GM21786 (cell line): Measurements from ENCODE around the gene SIRPA.

Experiments
- ATAC-seq: cut with Tn5 transposase; IDR thresholded peaks from one replicate; pipeline ENCODE4 v1.9.1; 2021; ENCODE audit not compliant: unreplicated experiment

Gene SIRPA

DNA sequence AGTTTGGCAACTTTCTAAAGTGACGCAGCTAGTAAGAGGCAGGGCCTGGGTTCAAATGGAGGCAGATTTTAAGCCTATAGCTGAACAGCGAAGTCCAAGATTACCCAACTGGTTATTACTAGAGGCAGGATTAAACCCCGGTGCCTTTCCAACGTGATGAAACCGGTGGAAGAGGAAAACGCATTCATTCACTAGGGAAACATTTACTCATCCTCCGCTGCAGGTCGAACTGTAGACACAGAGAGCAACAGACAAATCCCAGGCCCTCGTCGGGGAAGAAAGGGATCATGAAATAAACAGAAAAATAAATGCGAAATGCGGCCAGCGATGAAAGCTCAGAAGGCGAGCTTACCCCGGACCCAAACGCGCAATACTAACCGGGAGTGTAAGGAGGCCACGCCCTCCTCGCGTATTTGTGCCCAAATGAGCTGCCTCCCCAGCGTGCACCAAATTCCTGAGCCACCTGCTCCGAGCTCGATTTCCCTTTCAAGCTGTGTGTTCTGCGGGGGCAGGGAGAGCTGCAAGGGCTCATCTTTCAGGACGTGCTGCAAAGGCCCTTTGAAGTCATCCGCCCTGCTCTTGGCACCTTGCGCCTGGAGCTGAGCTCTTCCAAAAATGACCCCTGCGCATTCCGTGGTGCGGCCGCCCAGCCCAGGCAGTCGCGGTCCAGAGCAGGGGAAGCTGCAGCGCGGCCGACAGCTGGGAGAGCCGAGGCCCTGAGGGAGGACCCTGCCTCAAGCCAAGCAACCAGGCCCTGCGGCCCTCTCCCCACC, 51.7 kb downstream of the SIRPA start:
- ATAC-seq: no peak

DNA sequence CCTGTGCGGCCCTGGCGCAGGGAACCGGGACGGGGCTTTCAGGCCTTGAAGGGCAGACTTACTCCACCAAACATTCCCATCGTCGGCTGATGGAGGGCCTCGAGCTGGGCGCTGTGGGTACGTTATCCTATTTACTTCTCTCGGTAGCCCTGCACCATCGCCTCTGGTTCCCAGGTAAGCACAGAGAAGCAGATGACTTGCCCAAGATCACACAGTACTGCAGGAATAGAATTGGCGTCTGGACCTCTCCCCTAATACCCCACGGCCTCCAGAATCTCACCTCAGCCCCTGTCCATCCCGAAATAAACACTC, 52.3 kb downstream of the SIRPA start:
- no peak for ATAC-seq

DNA sequence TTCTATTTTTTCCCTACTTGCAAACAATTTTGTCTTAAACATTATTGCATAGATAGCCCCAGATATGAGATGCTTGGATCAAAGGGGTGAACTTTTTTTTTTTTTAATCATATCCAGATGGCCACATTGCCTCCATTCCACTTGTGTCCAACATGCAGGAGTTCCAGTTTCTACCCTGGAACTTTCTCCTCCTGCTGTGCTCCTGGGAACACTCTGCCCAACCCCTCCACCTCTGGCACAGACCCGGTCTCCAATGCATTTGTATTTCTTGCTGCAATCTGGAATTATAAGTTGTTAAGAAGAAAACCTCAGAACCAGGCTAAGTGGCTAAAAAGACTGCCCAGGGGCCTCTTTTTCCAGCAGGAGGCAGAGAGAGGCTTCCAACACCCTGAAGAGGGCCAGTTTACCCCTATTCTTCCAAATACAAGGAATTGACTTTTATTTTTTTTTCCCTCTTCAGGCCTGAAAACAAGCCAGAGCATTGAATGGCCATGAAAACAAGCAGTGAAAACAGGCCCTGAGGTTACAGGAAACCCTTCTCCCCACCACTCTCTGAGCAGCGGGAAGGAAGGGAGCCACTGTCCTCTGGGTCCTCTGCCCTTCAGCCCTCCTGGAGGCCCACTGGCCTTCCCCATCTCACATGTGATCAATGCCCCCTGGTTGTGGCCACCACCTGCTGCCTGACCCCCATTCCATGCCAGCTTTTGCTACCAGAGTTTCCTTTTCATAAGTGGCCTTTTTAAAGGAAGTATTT, 54.3 kb downstream of the SIRPA start:
- no peak for ATAC-seq

DNA sequence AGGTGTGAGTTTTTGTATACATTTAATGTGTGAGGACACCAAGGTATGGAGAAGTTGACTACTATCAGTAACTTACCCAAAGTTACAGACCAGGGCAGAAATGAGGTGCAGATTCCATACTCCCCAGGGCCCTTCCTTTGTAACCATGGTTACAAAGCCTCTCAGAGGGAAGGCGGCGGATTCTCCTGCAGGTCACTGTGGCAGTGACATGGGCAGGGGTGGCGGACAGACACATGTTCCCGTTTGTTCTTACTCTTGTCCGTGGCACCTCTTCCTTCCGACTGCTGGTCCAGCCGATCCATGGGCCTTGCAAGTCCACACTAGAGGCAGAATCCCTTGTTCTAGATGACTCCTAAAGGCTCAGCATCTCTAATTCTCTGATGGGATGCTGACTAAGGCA, 55.6 kb downstream of the SIRPA start:
- no peak for ATAC-seq

DNA sequence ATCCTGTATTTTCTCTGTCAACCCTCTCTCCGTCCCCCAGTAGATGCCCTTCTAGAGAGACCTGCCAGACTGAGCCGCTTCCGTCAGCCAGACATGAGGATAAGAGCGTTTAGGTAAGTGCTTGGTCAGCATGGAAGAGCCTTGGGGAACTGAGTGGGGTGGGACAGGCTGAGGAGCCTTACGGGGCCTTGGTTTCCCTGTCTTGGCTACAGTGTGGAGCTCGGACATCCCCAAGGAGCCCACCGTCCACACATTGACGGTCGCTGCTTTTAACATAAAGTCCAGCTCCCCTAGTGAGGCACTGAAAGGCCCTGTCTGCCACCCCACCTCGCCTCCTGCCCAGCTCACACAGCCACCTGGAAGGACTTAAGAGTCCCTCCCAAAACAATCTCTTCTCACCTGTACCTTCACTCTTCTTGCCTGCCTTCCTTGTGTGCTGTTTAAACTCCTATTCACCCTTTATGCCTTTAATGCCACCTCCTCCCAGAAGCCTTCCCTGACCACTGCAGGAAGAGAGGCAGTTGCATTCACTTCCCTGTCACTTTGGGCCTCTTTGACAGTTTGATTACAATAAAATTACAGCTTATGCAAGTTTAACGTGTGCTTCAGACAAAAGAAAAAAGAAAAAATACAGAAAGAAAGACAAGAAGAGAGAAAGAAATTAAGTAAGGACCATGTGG, 56.4 kb downstream of the SIRPA start:
- no peak for ATAC-seq

DNA sequence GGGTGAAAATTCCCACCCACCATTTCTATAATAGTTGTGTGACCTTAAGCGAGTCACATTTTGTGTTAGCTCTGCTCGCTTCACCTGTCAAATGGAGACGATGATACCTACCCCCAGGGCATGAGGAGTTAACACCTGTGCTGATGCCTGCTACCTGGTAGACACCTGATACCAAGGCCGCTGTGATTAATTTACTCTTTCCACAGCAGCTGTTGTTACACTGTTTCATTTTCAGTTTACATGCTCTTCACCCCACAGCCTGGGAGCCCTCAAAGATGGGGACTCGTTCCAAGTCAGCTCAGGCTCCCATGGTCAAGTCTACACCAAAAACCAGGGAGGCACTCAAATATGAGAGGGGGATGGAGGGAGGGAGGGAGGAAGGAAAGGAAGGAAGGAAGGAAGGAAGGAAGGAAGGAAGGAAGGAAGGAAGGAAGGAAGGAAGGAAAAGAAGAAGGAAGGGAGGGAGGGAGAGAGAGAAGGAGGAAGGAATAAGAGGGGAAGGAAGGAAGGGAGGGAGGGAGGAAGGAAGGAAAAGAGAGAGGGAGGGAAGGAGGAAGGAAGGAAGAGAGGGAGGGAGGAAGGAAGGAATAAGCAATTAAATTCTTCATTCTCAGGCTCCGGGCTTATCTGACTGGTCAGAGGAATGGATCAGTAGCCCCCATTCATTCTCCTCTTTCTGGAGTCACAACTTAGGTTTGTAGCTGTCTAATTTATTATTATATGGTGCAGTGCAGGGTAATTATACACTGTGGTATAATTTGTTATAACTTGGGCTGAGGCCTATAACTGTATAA, 57.7 kb downstream of the SIRPA start:
- peak; percentile 60 for ATAC-seq

DNA sequence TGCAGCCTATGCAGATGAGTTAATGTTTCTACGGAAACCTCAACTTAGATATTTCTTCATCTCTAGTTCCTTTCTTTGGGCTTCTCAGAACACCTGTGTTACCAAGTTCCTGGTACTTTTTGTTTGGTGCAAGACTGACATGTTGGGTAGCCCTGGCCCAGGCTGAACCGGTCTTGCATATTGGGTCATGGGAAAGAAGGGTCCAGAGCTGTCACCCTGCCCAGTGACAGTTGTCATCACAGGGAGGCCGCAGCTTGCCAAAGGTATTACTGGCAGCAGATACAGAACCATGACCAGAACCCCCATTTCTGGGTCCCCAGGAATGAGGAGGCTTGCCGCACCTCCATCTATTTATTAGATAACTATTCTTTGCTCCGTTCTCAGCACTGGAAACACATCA, 58.4 kb downstream of the SIRPA start:
- ATAC-seq: no peak

DNA sequence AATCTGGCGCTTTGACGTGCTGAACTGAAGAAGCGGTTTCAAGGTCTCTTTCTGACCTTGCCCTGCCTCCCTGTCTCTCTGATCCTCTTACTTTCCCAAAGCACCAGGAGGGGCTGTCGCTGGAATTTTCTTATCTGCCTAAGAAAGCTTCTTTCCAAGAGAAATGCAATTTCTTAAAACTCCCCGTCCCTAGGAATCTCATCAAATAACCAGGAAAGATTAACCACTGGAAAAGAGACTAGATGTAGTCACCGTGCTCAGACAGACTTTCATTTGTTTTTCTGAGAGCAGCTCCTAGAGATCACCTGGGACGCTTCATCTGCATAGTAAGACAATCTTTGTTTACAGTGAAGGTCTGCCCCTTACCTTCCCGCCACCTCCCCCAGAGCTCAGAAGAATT, 60.0 kb downstream of the SIRPA start:
- ATAC-seq: no peak

DNA sequence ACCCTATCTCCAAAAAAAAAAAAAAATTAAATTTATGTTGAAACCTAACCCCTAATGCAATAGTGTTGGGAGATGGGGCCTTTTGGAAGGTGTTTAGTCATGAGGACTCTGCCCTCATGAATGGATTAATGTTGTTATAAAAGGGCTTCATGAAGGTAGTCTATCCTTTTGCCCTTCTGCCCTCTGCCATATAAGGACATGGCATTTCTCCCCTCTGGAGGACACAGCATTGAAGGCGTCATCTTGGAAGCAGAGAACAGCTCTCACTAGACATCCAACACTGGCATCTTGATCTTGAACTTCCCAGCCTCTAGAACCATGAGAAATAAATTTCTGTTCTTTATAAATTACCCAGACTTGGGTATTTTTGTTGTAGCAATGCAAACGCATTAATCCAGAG, 63.2 kb downstream of the SIRPA start:
- no peak for ATAC-seq

DNA sequence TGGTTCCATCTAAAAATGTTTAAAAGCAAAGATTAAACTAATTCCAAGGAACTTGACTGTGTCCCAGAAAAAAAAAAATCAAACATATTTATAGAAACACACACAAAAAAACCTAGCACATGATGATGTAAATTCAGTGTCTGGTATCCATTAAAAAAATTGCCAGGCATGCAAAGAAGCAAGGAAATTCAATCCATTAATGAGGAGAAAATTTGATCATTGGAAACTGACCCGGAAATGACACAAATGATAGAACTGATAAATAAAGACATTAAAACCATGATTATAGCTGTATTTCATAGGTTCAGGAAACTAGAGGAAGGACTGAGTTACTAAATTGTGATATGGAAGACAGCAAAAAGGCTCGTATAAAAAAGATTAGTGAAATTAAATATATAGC, 63.9 kb downstream of the SIRPA start:
- no peak for ATAC-seq

DNA sequence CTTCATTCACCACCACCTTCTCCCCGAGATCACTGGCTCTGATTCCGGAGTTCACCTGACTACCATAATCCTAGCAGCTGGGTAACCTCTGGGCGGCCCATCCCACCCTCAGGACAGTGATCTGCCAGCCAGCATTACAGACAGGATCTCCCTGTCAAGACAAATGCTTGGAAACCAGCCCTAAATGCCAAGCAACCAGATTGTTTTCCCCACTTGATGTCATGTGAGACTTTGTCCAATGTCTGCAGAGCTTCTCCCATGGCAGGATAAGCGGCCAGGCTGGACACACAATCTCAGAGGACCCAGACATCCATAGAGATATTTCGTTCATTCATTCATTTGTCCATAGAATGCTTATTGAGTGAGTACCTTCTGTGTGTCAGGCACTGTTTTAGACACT, 66.2 kb downstream of the SIRPA start:
- no peak for ATAC-seq

DNA sequence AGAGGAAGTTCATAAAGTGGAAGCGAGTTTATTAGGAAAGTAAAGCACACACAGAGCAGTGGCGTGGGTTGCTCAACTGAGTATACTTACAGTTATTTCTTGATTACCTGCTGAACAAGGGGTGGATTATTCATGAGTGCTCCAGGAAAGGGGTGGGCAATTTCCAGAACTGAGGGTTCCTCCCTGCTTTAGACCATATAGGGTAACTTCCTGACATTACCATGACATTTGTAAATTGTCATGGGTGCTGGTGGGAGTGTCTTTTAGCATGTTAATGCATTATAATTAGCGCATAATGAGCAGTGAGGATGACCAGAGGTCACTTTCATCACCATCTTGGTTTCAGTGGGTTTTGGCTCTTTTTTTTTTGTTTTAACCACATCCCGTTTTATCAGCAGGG, 68.9 kb downstream of the SIRPA start:
- ATAC-seq: no peak

DNA sequence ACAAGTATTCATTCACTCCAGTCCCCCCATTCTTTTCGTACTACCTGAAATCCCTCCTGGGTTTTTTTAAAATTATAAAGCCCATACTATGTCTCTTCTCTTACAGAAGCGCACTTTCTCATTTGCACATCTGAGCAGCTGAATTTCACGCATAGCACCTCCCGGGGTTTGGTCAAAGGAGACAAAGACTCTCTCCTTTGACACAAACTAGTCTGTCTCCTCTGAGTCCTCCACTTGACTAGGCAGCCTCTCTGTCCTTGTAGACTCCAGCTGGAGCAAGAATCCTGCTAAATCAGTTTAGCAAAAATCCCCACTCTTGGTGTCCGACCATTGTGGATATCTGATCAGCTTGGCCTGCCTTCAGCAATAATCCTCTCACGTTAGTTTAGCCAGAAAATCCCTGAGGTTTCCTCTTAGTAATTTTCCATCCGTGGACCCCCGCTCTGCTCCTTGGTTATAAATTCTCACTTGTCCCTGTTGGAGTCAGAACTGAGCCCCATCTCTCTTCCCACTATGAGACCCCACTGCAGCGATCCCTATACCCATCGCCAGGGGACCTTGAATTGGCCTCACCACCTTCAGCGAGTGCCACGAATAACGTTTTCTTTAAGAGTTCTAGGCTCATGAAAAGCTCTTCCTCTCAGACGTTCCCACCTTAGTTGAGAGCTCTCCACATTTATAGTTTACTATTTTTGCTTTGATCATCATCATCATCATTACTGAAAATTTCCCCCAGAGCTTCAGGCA, 69.6 kb downstream of the SIRPA start:
- ATAC-seq: no peak

DNA sequence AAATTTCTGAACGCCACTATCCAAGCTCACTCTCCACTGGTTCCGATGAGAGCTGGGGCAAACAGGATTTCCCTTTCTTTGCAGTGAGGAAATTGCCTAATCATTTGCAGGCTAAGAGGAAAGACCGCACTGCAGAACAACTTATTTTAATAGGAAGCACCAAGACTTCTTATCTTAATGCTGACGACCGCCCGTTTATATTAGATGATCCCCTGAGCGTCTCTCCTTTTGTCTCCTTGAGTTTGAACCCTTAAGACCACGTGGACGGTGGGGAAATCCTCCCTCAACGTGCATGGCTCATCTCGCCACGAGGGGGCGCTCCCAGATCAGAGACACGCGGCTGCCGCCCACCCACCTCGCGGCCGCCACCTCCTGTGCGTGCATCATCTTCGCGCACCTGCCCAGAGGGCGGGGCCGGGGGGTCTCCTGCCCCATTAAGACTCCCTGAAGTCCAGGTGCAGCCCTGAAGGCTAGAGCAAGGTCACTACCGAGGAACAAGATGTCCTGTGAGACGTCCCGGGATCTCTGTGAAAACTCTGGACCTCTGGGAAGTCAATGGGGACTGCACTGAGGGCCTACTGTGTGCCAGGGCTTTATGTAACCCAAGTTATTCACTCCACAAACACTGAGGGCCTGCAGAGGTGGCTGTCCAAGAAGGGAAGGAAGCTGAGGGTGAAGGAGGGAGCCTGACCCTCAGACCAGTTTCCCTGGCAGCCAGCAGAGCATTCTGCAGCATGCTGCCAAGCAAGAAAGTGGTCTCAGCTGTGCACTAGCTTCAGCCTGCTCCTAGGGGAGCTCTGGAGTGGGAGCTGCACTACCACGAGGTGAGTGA, 70.5 kb downstream of the SIRPA start:
- no peak for ATAC-seq

DNA sequence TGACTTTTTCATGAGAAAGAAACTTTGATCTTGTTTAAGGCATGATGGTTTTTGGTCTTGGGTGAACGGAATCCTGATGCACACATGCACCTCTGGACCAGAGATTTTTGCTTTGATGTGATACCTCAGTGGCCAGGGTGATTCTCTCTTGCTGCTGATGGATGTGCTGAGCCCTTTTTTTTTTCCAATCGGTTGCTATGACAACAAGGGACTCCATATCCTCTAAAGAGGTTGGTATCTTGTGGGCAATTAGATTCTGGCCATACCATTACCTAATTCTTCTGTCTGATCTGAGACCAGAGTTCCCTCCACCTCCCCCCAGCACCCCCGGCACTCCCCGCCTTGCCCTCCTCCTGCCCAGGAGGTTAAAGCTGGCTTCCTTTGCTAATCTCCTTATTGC, 73.8 kb downstream of the SIRPA start:
- no peak for ATAC-seq

DNA sequence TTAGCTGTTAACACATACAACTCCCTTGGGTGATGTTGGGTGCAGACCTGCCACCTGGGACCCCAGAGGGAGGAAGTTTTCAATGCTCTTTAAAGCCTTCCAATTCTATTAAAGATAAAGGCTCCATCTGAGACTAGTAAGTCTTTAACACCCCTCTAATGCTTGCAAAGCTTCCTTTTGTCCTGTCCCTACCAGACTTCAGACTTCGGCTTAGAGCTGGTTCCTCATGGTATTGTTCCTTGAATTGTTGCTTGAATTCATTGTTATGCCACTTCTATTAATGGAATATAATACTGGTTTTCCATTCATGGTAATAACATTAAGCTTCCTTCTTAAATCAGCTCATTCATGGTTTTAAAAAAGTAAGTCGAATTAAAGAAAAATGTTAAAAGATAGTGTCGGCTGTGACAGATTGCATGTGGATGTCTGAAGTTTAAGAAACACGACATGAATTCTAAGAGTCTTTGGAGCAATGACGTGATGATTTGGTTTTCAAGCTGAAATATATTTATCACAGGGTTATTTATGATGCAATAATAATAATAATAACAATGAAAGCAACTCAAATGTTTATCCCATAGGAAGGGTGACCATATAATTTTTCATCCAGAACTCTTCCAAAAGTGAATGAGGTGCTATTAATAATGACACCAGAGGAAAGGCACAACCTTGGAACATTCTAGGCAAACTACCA, 76.8 kb downstream of the SIRPA start:
- ATAC-seq: no peak

DNA sequence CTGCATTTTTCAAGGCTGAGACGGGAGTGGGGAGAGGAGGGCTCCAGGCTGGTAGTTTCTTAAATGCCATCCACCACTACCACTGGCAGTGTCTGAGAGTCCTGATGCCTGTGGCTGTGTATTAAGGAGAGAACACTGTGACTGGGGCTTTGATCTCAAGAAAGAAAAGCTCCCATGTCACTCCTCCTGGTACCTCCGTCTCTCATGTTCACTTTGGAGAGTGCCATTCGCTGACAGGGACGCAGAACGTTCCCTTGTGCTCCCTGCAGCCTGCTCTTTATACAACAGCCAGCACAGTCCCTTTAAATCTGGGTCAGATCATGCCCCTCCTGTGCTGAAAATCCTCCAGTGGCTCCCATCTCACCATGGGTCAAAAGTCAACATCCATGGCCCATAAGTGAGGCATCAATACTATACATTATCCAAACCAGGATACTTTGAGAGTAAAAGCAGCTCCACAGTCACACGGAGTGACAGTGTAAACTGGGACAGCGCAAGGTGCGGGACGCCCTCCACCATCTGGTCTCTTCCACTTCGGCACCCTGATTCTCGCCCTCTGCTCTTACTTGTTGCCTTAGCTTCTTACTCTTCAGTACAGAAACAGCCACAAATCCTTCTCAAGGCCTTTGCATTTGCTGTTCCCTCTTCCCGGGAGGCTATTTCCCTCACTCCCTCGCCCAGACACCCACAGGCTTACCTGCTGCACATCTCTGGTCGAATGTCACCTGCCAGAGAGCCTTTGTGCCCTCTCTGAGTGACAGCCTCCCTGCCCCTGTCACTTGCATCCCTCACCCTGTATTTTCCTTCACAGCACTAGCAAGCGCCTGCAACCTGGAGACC, 78.6 kb downstream of the SIRPA start:
- no peak for ATAC-seq

DNA sequence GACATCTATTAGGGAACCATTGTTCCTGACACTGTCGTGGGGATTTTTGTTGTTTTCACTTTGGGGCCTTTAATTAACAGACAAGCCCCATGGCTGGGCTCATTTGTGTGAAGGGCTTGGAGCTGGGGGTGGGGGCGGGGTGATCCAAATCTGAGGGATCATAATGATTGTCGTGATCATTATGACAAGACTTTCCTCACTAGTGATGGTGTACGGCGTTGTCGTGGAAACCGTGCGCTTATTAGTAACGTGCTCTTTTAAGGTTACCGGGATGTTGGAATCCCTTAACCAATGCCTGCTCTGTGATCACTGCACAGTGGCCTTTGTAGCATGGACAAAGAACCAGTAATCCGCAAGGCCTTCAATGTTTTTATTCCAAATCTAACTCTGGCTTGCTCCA, 80.1 kb downstream of the SIRPA start:
- ATAC-seq: no peak
